ENCODE data around the gene NFATC2. TPM values are rescaled to one million over a fixed set of nuclear protein-coding genes. Genes with fewer than 3 reads are reported as not detected.

The NFATC2 gene
- total RNA-seq, 4 donors from 2014 or later = 4.1 to 51.5 (median 8.7) TPM

DNA sequence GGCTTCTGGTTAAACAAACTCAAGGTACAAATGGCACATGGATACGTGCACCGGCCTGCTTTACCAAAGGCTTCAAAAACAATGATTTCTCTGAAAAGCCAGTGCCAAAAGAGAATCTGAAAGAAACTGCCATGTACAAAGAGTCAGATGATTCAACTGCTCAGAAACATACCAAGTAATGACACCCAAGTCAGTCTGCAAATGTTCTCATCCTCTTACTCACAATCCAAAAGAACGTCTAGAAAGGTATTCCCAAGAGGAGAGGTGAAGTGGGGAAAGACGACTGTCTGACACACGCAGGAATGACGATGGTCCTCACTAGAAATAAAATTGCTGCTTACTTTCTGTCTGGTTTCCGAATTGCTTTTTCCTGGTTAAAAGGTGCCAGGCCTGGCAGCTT is 52.9 kb downstream of the NFATC2 start:
- TF ChIP-seq, protein P1, sequence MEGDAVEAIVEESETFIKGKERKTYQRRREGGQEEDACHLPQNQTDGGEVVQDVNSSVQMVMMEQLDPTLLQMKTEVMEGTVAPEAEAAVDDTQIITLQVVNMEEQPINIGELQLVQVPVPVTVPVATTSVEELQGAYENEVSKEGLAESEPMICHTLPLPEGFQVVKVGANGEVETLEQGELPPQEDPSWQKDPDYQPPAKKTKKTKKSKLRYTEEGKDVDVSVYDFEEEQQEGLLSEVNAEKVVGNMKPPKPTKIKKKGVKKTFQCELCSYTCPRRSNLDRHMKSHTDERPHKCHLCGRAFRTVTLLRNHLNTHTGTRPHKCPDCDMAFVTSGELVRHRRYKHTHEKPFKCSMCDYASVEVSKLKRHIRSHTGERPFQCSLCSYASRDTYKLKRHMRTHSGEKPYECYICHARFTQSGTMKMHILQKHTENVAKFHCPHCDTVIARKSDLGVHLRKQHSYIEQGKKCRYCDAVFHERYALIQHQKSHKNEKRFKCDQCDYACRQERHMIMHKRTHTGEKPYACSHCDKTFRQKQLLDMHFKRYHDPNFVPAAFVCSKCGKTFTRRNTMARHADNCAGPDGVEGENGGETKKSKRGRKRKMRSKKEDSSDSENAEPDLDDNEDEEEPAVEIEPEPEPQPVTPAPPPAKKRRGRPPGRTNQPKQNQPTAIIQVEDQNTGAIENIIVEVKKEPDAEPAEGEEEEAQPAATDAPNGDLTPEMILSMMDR (IDR thresholded peaks at IDR 0.05) = no peak
- no peak for DNase-seq (ENCODE audit: low spot score)
- no peak for ATAC-seq (ENCODE audit: low FRiP score)

DNA sequence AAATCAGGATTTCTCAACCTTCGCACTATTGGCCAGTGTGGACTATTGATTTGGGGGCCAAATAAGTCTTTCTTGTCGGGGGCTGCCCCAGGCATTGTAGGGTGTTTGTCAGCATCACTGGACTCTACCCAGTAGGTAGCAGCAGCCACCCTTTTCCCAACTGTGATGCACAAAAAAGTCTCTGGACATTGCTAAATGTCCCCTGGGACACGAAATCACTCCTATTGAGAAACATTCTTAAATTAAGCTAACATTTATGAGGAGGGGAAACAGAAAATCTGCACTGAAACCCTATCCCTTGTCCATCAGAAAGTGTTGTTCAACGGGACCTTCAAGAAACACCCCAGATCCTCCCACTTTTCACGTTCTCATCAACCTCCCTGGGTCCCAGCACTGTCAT is 54.2 kb downstream of the NFATC2 start:
- ATAC-seq (ENCODE audit: low FRiP score) = peak; percentile 10
- TF ChIP-seq, protein P1 (IDR thresholded peaks at IDR 0.05) = no peak
- no peak for DNase-seq (ENCODE audit: low spot score)

DNA sequence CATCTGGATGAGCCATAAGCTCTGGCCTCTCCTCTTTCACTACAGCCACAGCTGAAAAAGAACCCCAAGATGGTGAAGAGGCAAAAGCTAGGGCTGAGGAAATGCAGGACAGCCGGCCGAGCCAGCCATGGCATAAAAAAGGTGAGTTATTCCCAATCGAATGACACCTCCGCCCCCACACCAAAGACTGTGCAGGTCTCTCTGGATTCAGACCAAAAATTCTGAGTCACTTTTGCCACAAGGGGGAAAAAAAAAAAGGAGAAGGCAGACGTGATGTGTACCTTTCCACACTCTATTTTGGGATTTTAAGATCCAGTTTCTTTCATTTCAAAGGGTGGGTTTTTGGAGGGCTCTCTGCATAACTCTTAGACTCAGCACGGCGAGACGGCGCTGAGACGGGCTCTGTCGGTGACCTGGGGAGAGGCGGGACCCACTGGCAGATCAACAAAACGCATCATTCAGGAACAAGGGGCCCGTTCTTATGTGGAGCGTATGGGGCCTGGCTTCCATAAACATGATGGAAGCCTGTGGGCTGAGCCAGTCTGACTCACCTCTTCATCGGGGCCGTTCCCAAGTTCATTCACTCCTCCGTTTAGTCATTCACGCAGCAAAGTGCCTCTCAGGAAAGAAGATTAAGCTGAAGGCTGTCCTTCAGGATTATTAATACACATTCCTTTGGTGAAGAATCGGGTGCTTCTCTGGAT is 54.8 kb downstream of the NFATC2 start:
- DNase-seq (ENCODE audit: low spot score) (no peak), ATAC-seq (ENCODE audit: low FRiP score) (peak; percentile 84)
- TF ChIP-seq, protein P1 (IDR thresholded peaks at IDR 0.05) = no peak

GRCh38 chr20:51487076-51487475 is 55.4 kb downstream of the NFATC2 start:
- TF ChIP-seq, protein P1 (IDR thresholded peaks at IDR 0.05) = no peak
- DNase-seq (ENCODE audit: low spot score) = no peak
- ATAC-seq (ENCODE audit: low FRiP score) = no peak

- ATAC-seq (ENCODE audit: low FRiP score) (no peak), DNase-seq (ENCODE audit: low spot score) (no peak)
- TF ChIP-seq, protein P1 (IDR thresholded peaks at IDR 0.05) = no peak
Observed at GRCh38 chr20:51486197-51487005, 56.1 kb downstream of the NFATC2 start.

DNA sequence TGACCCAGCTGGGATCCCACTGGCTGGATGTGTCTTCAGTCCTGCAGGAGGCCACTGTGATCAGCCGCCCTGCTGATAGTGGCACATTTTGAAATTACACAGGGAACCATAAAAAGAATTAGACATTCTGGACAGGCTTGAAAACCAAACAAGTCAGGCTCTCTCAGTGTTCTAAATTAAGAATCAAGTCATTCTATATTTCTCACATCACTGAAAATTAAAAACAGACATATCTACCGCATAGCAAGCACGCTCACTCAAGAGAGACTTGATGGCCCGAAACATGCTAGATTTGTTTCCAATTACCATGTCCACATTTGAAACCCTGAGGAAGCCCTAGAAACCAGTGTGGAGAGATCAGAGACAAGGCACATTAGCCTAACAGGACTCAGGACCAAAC is 57.7 kb downstream of the NFATC2 start:
- TF ChIP-seq, protein P1 (IDR thresholded peaks at IDR 0.05) = no peak
- DNase-seq (ENCODE audit: low spot score) = no peak

More for the DNA sequence above, 57.7 kb downstream of the NFATC2 start:
- ATAC-seq (ENCODE audit: low FRiP score) = no peak

Data from omental fat pad (tissue), 4 donors.